Psoas muscle (tissue), 8 donors: ENCODE data around the gene GAPDHS. TPM values are rescaled to one million over a fixed set of nuclear protein-coding genes. Genes with fewer than 3 reads are reported as not detected.

Experiments
- ATAC-seq, 4 donors: fragments of 200-7000 bp; cut with Tn5 transposase; one replicate each; pipeline ENCODE4 v1.9.1; 2020; ENCODE audit warnings: moderate library complexity in 3 of 4, mild to moderate bottlenecking in 2 of 4
- DNase-seq, 2 donors: peaks; one replicate each; pipeline ENCODE4 v3.0.0-alpha.2; 2020
- H3K27ac ChIP-seq: fragments of 200-600 bp; one replicate; pipeline ENCODE4 v1.8.0; 2022
- H3K27me3 ChIP-seq, 3 donors: fragments of 200-600 bp in 1 of 3; one replicate each; pipeline versions ENCODE4 v1.6.1 to v1.8.0; 2013 to 2022; ENCODE audit warnings: low read length in 2 of 3, mild to moderate bottlenecking in 2 of 3, moderate library complexity in 1 of 3; ENCODE audit not compliant: insufficient read depth in 3 of 3
- H3K36me3 ChIP-seq, 2 donors: fragments of 200-600 bp in 1 of 2; one replicate each; pipeline versions ENCODE4 v1.6.1 to v1.8.0; 2013 to 2022; ENCODE audit warnings: low read depth in 1 of 2, mild to moderate bottlenecking in 1 of 2, moderate library complexity in 1 of 2; ENCODE audit not compliant: insufficient read depth in 1 of 2
- H3K4me1 ChIP-seq: fragments of 200-600 bp; one replicate; pipeline ENCODE4 v1.8.0; 2022
- H3K4me3 ChIP-seq: fragments of 200-600 bp; one replicate; pipeline ENCODE4 v1.8.0; 2022; ENCODE audit warnings: mild to moderate bottlenecking
- H3K9me3 ChIP-seq: fragments of 200-600 bp; one replicate; pipeline ENCODE4 v1.8.0; 2022
- WGBS, 3 donors: extraction: QIAGEN DNeasy Blood & Tissue Kit; methylation state at CpG; one replicate each; pipeline versions ENCODE4 v1.1.6 to v1.1.7; 2013; 5-methylcytosine and 5-hydroxymethylcytosine counted together
- intact Hi-C, 2 donors: fragments of 100-400 bp; cut with DNase I; formaldehyde crosslinking; loops; one replicate each; pipeline versions ENCODE4 v1.11.0 to v1.14.2; 2022
- polyA plus RNA-seq, 3 donors: library from polyadenylated mRNA; stranded (reverse); fragments of 200-250 nt; gene quantifications; one replicate each; pipeline ENCODE4 v1.2.3, GENCODE V29; 2013
- total RNA-seq, 4 donors: library from RNA; stranded (reverse); fragmentation: NEBNext Ultra II Directional in 2 of 4; extraction: Animal tissue kit (Norgen Biotek cat#: 25700) in 2 of 4; gene quantifications; one replicate each; pipeline versions ENCODE4 v1.2.1 to v1.2.4, GENCODE V29; 2021 to 2023
- TF ChIP-seq, protein P1 (sequence below): fragments of 200-600 bp; IDR thresholded peaks from one replicate; pipeline ENCODE4 v1.8.0; 2022; ENCODE audit warnings: antibody characterized with exemption
- donor health status: healthy with polysubstance abuse.
- donor health status: DM: no; HTN: no; CAD: no; lungs with moderate emphysema.
- donor health status: Bipolar disorder and iron deficiency.
- donor health status: healthy.
- donor health status: DM: yes; HTN: yes; CAD: no.
- donor health status: DM: no; HTN: no; CAD: no.
- donor health status: DM: no; HTN: no; CAD: no.
- donor health status: DM: yes; HTN: yes; CAD: no.

Gene GAPDHS
- total and polyA plus RNA-seq, 7 donors: not detected

DNA sequence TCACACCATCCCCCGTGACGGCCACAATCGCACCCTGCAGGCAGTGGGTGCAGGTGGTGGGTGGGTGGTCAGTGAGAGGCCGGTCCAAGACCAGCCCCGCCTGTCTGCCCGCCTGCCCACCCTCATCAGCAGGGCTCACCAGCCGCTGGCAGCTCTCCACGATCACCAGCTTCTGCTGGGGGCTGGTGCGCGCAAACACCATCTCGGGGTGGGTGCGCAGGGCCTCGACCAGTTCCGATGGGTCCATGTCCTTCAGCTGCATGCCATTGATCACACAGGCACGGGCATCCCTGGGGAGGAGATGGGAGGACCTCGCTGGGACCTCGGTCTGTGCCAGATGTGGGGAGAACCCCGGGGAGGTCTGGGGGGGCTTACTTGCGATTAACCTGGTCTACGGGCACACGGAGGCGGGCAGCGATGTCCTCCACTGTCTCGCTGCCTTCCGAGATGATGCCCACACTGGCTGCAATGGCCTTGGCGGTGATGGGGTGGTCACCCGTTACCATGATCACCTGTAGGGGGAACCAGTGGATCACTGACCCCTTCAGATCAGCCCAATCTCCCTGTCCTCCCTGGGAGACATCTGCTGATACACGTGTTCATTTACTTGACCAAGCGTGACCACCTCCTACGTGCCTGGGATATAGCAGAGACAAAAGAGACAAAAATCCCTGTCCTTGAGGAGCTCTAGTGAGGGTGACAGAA, 22.2 kb downstream of the GAPDHS start:
- WGBS, 3 donors: 58 to 61% (median 61%) methylated on average over 30 of the region's 30 CpGs

DNA sequence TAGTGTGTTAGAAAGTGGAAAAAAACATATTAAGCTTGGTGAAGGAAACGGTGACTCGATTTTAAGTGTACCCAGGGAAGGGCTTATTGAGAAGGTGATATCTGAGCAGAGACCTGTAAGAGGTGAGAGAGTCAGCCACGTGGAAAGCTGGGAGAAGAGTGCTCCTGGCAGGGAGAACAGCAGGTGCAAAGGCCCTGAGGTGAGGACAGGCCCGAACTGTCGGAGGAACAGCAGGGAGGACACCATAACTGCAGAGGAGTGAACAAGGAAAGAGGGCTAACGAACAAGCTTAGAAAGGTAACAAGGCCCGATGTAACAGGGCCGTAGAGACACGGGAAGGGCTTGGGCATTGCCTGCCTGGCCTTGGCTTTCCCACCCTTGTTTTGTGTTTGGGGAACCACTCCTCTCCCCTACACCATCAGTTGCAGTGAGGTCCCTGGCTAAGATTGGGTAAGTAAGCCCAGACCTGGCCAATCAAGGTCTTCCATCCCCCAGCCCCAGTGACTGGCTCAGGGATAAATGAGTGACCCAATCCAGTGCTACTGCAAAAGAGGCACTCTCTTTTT, 22.9 kb downstream of the GAPDHS start:
- ATAC-seq (no peak), DNase-seq (no peak)
- H3K36me3 ChIP-seq: no peaks in the 10 kb centered on the region
- TF ChIP-seq, protein P1, sequence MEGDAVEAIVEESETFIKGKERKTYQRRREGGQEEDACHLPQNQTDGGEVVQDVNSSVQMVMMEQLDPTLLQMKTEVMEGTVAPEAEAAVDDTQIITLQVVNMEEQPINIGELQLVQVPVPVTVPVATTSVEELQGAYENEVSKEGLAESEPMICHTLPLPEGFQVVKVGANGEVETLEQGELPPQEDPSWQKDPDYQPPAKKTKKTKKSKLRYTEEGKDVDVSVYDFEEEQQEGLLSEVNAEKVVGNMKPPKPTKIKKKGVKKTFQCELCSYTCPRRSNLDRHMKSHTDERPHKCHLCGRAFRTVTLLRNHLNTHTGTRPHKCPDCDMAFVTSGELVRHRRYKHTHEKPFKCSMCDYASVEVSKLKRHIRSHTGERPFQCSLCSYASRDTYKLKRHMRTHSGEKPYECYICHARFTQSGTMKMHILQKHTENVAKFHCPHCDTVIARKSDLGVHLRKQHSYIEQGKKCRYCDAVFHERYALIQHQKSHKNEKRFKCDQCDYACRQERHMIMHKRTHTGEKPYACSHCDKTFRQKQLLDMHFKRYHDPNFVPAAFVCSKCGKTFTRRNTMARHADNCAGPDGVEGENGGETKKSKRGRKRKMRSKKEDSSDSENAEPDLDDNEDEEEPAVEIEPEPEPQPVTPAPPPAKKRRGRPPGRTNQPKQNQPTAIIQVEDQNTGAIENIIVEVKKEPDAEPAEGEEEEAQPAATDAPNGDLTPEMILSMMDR: no peak
- H3K4me1 ChIP-seq: no peaks in the 10 kb centered on the region
- H3K4me3 ChIP-seq: no peak overlapping the region
- intact Hi-C loops: no loop called here
- H3K27ac ChIP-seq: no peak overlapping the region
- H3K9me3 ChIP-seq: no peaks in the 10 kb centered on the region
- peaks cover 0 to 32% (median 19%) of the 10 kb centered on the region in 3 donors for H3K27me3 ChIP-seq
- WGBS, 3 donors: 78 to 82% (median 80%) methylated on average over 9 of the region's 9 CpGs

More for the DNA sequence above, 22.2 kb downstream of the GAPDHS start:
- intact Hi-C loops: no loop called here
- Histone ChIP-seq H3K9me3 (no peaks in the 10 kb centered on the region), H3K27me3 (peaks cover 0 to 25% (median 19%) of the 10 kb centered on the region in 3 donors), H3K36me3 (no peaks in the 10 kb centered on the region), H3K4me3 (no peak overlapping the region), H3K4me1 (no peaks in the 10 kb centered on the region), H3K27ac (no peak overlapping the region)
- ATAC-seq (no peak), DNase-seq (no peak)
- TF ChIP-seq, protein P1: no peak

DNA sequence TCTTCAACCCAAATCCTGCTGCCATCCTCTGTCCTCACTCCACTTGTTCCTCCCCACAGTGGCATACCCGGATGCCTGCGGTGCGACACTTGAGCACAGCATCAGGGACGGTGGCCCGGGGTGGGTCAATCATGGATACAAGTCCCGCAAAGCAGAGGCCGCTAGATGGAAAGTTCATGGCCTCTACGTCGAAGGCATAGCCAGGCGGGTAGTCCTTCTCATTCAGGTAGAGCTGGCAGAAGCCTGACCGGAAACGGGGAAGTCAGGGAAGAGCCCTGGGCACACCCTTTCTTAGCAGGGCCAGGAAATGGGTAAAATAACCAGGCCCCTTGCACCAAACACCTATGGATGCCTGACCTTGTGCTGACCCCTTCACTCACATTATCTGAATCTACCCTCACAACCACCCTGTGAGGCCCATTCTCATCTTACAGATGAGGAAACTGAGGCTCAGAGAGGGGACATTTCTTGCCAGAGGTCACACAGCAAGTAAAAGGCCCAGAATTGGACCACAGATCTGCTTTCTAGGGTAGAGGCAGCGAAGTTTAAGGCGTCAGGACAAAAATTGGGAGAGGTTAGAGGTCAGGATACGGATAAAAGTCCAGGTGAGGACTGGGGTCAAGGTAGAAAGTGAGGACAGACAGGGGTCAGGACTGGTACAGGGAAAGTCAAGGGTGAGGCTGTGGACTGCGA, 23.7 kb downstream of the GAPDHS start:
- peak in 1 of 4 donors; percentile 7 for ATAC-seq
- Histone ChIP-seq H3K9me3 (no peaks in the 10 kb centered on the region), H3K4me1 (no peaks in the 10 kb centered on the region), H3K27ac (no peak overlapping the region), H3K27me3 (peaks cover 0 to 40% (median 19%) of the 10 kb centered on the region in 3 donors), H3K36me3 (no peaks in the 10 kb centered on the region), H3K4me3 (no peak overlapping the region)
- WGBS, 3 donors: 81 to 82% (median 82%) methylated on average over 16 of the region's 16 CpGs
- intact Hi-C loops: no loop called here
- DNase-seq: no peak
- TF ChIP-seq, protein P1: no peak

DNA sequence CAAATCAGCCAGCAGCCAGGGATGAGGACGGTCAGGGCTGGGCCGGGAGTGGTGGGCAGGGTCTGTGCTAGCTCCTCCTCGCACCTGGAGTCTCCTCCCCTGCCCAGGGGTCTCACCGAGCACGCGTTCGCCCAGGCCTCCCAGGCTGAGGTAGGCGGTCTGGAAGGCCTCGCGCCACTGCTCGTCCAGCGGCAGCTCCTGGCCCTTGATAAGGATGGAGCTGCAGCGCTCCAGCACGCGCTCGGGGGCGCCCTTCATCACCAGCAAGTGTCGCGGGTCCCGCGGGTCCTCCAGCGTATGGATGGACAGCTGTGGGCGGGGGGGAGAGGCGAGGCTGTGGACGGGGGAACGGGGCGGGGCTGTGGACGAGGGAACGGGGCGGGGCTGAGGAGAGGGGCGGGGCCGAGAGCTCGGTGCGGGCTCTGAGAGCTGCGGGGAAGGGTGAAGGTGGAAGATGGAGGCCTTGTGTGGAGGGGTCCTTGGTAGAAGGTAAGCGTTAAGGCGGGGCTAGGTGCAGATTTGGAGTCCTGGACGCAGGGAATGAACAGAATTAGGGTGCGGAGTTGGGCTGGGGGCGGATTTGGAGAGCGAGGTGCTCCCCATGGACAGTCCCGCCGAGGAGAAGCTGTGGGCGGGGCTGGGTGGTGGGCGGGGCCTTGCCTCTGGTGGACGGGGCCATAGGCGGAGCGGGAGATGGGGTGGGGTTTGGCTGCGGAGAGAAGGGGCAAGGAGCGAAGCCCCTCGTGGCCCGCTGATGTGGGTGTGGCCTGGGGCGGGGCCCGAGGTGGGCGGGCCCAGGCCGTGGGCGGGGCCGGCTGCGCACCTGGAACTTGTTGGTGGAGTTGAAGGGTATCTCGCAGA, 24.5 kb downstream of the GAPDHS start:
- no peaks in the 10 kb centered on the region for H3K4me1 ChIP-seq
- TF ChIP-seq, protein P1: no peak
- no peak overlapping the region for H3K27ac ChIP-seq
- H3K4me3 ChIP-seq: peak overlapping the region; percentile 51
- intact Hi-C loops: no loop called here
- no peaks in the 10 kb centered on the region for H3K36me3 ChIP-seq
- H3K27me3 ChIP-seq: peaks cover 0 to 47% (median 22%) of the 10 kb centered on the region in 3 donors
- peak; percentile 68 to 80 for DNase-seq
- H3K9me3 ChIP-seq: no peaks in the 10 kb centered on the region
- WGBS, 3 donors: 3 to 6% (median 4%) methylated on average over 39 to 60 of the region's 60 CpGs
- ATAC-seq: peak; percentile 67 to 92 (median 79)
